Gastroesophageal sphincter (tissue), 4 donors: ENCODE results near the gene GALNT9. TPM values are rescaled to one million over a fixed set of nuclear protein-coding genes. Genes with fewer than 3 reads are reported as not detected.

ENCODE experiments used
- ATAC-seq: fragments of 150-250 bp; one replicate; pipeline ENCODE4 v1.9.1; 2016; ENCODE audit warnings: mild to moderate bottlenecking, moderate library complexity
- H3K27ac ChIP-seq, 4 donors: fragments of 200-600 bp; sonication (generic) in 3 of 4; 1 replicate in 3 of 4; 2 replicates in 1 of 4; pipeline ENCODE4 v1.5.1; 2016 to 2019
- H3K27me3 ChIP-seq: fragments of 200-600 bp; sonication (generic); one replicate; pipeline ENCODE4 v1.5.1; 2019
- H3K36me3 ChIP-seq, 2 donors: fragments of 200-600 bp; sonication (generic); one replicate each; pipeline ENCODE4 v1.5.1; 2019; ENCODE audit warnings: control low read depth in 1 of 2
- H3K4me1 ChIP-seq, 3 donors: fragments of 200-600 bp; sonication (generic); 1 replicate in 2 of 3; 2 replicates in 1 of 3; pipeline ENCODE4 v1.5.1; 2016 to 2019; ENCODE audit warnings: control low read depth in 2 of 3
- H3K4me3 ChIP-seq, 2 donors: fragments of 200-600 bp; sonication (generic); one replicate each; pipeline ENCODE4 v1.5.1; 2019; ENCODE audit warnings: mild to moderate bottlenecking in 1 of 2, moderate library complexity in 1 of 2
- H3K9me3 ChIP-seq, 3 donors: fragments of 200-600 bp; sonication (generic); one replicate each; pipeline ENCODE4 v1.5.1; 2017 to 2019; ENCODE audit warnings: control low read depth in 2 of 3
- CTCF ChIP-seq, 4 experiments: fragments of 200-600 bp in 2 of 4; fragments of 450-650 bp in 2 of 4; sonication (generic) in 1 of 4; IDR thresholded peaks; one replicate each; pipeline ENCODE4 v1.5.1; 2017 to 2019; ENCODE audit warnings: antibody characterized with exemption in 4 of 4, mild to moderate bottlenecking in 2 of 4, moderate library complexity in 2 of 4
- EP300 ChIP-seq: sonication (generic); formaldehyde crosslinking; IDR thresholded peaks from one replicate; pipeline ENCODE4 v1.6.1; 2017; ENCODE audit warnings: antibody characterized with exemption, mild to moderate bottlenecking
- POLR2A ChIP-seq, 2 donors: fragments of 450-650 bp; IDR thresholded peaks; one replicate each; pipeline ENCODE4 v1.6.1; 2017; ENCODE audit warnings: antibody characterized with exemption in 2 of 2, mild to moderate bottlenecking in 2 of 2, moderate library complexity in 1 of 2
- POLR2AphosphoS5 ChIP-seq: sonication (generic); formaldehyde crosslinking; IDR thresholded peaks from one replicate; pipeline ENCODE4 v1.6.1; 2017; ENCODE audit warnings: antibody characterized with exemption
- WGBS, 2 donors: methylation state at CpG; one replicate each; pipeline ENCODE4 v1.1.5; 2018; ENCODE audit warnings: low coverage in 1 of 2; 5-methylcytosine and 5-hydroxymethylcytosine counted together
- total RNA-seq, 4 donors: library from RNA; depleted of rRNA; stranded (reverse); fragments of >200 nt; gene quantifications; one replicate each; pipeline ENCODE4 v1.1.0, GENCODE V29; 2016

GALNT9 gene
- total RNA-seq, 4 donors from 2014 or later, result 2.0 TPM; not detected in 3

GRCh38 chr12:132374612-132375445, 45.4 kb upstream of the GALNT9 start:
- Histone ChIP-seq H3K36me3 (no peaks in the 10 kb centered on the region), H3K4me3 (no peak overlapping the region), H3K27me3 (peaks cover 88% of the 10 kb centered on the region), H3K4me1 (no peaks in the 10 kb centered on the region), H3K27ac (no peak overlapping the region), H3K9me3 (peaks cover 0 to 21% (median 0%) of the 10 kb centered on the region in 3 donors)
- 56% methylated on average over 5 of the region's 28 CpGs; no CpG with 5 or more reads in 1 of the 2 donors for WGBS, 2 donors
- no peak for TF ChIP-seq POLR2AphosphoS5
- no peak for TF ChIP-seq POLR2A (IDR thresholded peaks at IDR 0.05)
- no peak for TF ChIP-seq EP300
- TF ChIP-seq CTCF (IDR thresholded peaks at IDR 0.05), result no peak
- no peak for ATAC-seq

DNA sequence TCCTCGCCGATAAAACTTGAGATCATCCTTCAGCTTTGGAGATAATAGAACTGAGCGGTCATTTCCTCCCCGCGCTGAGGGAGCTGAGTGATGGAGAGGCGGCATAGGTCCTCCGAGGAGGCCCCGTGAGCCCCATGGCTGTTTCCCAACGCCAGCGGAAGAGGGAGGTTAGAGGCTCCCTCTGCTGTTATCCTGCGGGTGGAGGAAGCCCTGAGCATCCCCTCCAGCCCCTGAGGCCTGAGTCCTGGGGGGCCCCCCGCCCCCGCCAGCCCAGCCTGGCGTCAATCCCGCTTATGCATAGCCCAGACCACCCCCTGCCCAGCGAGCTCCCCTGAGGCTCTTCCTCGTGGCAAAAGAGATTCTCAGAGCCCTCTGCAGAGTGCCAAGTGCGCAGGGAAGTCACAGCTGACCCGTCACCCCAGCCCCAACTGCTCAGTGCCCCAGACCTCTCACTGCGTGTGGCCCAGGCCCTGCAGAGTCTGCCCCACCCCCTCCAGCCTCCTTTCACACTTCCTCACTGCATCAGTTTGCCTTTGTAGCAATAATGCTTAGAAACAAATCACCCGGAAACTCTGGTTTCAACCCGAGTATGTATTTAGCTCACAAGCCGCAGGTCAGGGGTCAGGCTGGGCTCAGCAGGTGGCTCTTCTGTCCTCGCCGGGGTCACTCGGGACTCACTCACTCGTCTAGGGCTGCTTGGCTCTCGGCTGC, 44.7 kb upstream of the GALNT9 start:
- H3K27me3 ChIP-seq, result peaks cover 88% of the 10 kb centered on the region
- no peak for ATAC-seq
- H3K4me1 ChIP-seq, result no peaks in the 10 kb centered on the region
- 6 to 7% methylated on average over 5 to 9 of the region's 28 CpGs for WGBS, 2 donors
- H3K4me3 ChIP-seq, result no peak overlapping the region
- H3K27ac ChIP-seq, result no peak overlapping the region
- TF ChIP-seq CTCF (IDR thresholded peaks at IDR 0.05), result peak in 1 of 4 experiments; percentile 14
- no peak for TF ChIP-seq POLR2A (IDR thresholded peaks at IDR 0.05)
- peaks cover 0 to 21% (median 0%) of the 10 kb centered on the region in 3 donors for H3K9me3 ChIP-seq
- no peaks in the 10 kb centered on the region for H3K36me3 ChIP-seq

- ATAC-seq, result no peak
- no peak overlapping the region for H3K4me3 ChIP-seq
- H3K27me3 ChIP-seq, result peaks cover 77% of the 10 kb centered on the region
- H3K4me1 ChIP-seq, result no peaks in the 10 kb centered on the region
- 53 to 83% methylated on average over 2 to 8 of the region's 18 CpGs for WGBS, 2 donors
- no peaks in the 10 kb centered on the region for H3K36me3 ChIP-seq
- peaks cover 0 to 26% (median 0%) of the 10 kb centered on the region in 3 donors for H3K9me3 ChIP-seq
- TF ChIP-seq CTCF (IDR thresholded peaks at IDR 0.05) (no peak), POLR2AphosphoS5 (no peak), EP300 (no peak), POLR2A (IDR thresholded peaks at IDR 0.05) (no peak)
- H3K27ac ChIP-seq, result no peak overlapping the region
Observed at GRCh38 chr12:132367852-132368251, 38.5 kb upstream of the GALNT9 start.

GRCh38 chr12:132367071-132367851, 37.9 kb upstream of the GALNT9 start:
- Histone ChIP-seq H3K27ac (no peak overlapping the region), H3K4me3 (no peak overlapping the region), H3K36me3 (no peaks in the 10 kb centered on the region), H3K9me3 (peaks cover 0 to 25% (median 0%) of the 10 kb centered on the region in 3 donors), H3K4me1 (no peaks in the 10 kb centered on the region), H3K27me3 (peaks cover 71% of the 10 kb centered on the region)
- WGBS, 2 donors, result 76 to 86% methylated on average over 4 to 24 of the region's 31 CpGs
- ATAC-seq, result peak; percentile 28
- no peak for TF ChIP-seq POLR2A (IDR thresholded peaks at IDR 0.05)
- peak in 1 of 4 experiments; percentile 6 for TF ChIP-seq CTCF (IDR thresholded peaks at IDR 0.05)
